Thoracic aorta (tissue), 2 donors: Measurements from ENCODE around the gene ACCS. TPM values are rescaled to one million over a fixed set of nuclear protein-coding genes. Genes with fewer than 3 reads are reported as not detected.
A peak's percentile ranks its signal among the peaks of the same experiment; 100 is the strongest.

Experiments used
- ATAC-seq: fragments of 150-250 bp; one replicate; pipeline ENCODE4 v1.8.0; 2017; ENCODE audit warnings: low read depth; ENCODE audit not compliant: insufficient number of reproducible peaks, low FRiP score
- DNase-seq: peaks from one replicate; pipeline ENCODE4 v3.0.0-alpha.2; 2020; ENCODE audit warnings: low spot score
- H3K27ac ChIP-seq, 2 donors: fragments of 200-600 bp; sonication (generic); 1 replicate in 1 of 2; 2 replicates in 1 of 2; pipeline ENCODE4 v1.5.1; 2016; ENCODE audit warnings: mild to moderate bottlenecking in 2 of 2, moderate library complexity in 2 of 2
- H3K27me3 ChIP-seq: fragments of 200-600 bp; sonication (generic); replicated peaks from 2 replicates; pipeline ENCODE4 v1.6.0; 2016; ENCODE audit warnings: mild to moderate bottlenecking; ENCODE audit not compliant: insufficient read depth
- H3K36me3 ChIP-seq: fragments of 200-600 bp; sonication (generic); one replicate; pipeline ENCODE4 v1.5.1; 2016
- H3K4me1 ChIP-seq, 2 donors: fragments of 200-600 bp; sonication (generic); 1 replicate in 1 of 2; 2 replicates in 1 of 2; pipeline versions ENCODE4 v1.5.1 to v1.6.0; 2016; ENCODE audit warnings: low read depth in 2 of 2, mild to moderate bottlenecking in 1 of 2; ENCODE audit not compliant: control insufficient read depth in 1 of 2
- H3K4me3 ChIP-seq: fragments of 200-600 bp; sonication (generic); 2 replicates; pipeline ENCODE4 v1.5.1; 2016; ENCODE audit warnings: mild to moderate bottlenecking
- H3K9me3 ChIP-seq: fragments of 200-600 bp; sonication (generic); 2 replicates; pipeline ENCODE4 v1.5.1; 2016
- CTCF ChIP-seq: fragments of 200-600 bp; sonication (generic); IDR thresholded peaks from one replicate; pipeline ENCODE4 v1.5.1; 2019; ENCODE audit warnings: antibody characterized with exemption
- total RNA-seq, 2 donors: library from RNA; depleted of rRNA; stranded (reverse); fragments of >200 nt; gene quantifications; one replicate each; pipeline versions ENCODE4 v1.1.0 to v1.2.3, GENCODE V29; 2016

ACCS gene
- total RNA-seq, 2 donors from 2014 or later: 32.3 to 32.6 TPM

DNA sequence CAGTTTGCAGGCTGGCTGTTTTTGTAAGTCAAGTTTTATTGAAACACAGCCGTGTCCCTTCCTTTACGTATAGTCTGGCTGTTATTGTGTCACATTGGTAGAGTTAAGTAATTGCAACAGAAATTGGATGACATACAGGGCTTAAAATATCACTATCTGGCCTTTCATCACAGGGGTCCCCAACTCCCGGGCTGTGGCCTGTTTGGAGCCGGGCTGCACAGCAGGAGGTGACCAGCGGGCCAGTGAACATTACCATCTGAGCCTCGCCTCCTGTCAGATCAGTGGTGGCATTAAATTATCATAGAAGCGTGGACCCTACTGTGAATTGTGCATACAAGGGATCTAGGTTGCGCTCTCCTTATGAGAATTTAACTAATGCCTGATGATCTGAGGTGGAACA, 61.1 kb downstream of the ACCS start:
- DNase-seq (no peak), ATAC-seq (no peak)
- TF ChIP-seq CTCF: no peak
- Histone ChIP-seq H3K36me3 (peaks cover 13% of the 10 kb centered on the region), H3K27me3 (no peaks in the 10 kb centered on the region), H3K9me3 (no peaks in the 10 kb centered on the region), H3K4me3 (no peak overlapping the region), H3K4me1 (peaks cover 3 to 19% of the 10 kb centered on the region in 2 donors), H3K27ac (no peak overlapping the region)

DNA sequence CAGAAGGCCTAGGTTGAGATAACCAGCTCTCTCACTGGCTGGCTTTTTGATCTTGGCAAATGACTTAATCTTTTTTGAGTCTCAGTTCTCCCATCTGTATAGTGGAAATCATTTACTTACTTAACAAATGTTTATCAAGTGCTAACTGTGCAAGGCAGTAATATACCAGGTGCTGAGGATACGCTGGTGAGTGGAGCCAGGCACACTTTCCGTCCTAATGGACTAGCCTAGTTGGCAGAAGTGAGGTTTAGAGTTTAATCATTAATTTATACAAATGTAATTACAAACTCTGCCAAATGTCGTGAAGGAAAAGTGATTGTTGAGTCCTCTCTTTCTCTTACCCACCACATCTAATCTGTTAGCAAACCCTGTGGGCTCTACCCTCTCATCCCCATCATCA, 62.7 kb downstream of the ACCS start:
- Histone ChIP-seq H3K27ac (no peak overlapping the region), H3K36me3 (peaks cover 13% of the 10 kb centered on the region), H3K27me3 (no peaks in the 10 kb centered on the region), H3K4me3 (no peak overlapping the region), H3K9me3 (no peaks in the 10 kb centered on the region), H3K4me1 (peaks cover 3 to 19% of the 10 kb centered on the region in 2 donors)
- ATAC-seq: no peak
- no peak for TF ChIP-seq CTCF
- DNase-seq: no peak

DNA sequence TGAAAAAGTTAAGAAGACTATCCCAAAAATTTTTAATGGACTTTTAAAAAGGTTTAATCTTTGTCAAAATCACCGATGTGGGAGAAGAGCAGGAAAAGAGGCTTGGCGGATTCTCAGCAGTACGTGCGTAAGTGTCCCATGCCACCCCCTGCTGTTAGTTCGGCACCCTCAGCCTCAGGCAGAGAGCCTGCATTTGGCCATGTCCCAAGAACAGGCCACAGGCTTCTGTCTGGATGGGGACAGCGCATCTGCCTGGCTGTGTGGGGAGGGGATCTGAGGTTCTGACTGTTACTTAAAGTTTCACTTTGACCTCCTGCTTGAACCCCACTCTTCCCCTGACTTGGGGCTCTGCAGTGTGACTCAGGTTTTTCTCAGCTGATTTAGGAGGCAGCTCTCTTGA, 64.7 kb downstream of the ACCS start:
- H3K36me3 ChIP-seq: peaks cover 10% of the 10 kb centered on the region
- no peaks in the 10 kb centered on the region for H3K27me3 ChIP-seq
- ATAC-seq (no peak), DNase-seq (no peak)
- H3K4me3 ChIP-seq: no peak overlapping the region
- peaks cover 0 to 8% of the 10 kb centered on the region in 2 donors for H3K4me1 ChIP-seq
- TF ChIP-seq CTCF: no peak
- H3K9me3 ChIP-seq: no peaks in the 10 kb centered on the region
- peak overlapping the region in 1 of 2 donors; percentile 36 for H3K27ac ChIP-seq

DNA sequence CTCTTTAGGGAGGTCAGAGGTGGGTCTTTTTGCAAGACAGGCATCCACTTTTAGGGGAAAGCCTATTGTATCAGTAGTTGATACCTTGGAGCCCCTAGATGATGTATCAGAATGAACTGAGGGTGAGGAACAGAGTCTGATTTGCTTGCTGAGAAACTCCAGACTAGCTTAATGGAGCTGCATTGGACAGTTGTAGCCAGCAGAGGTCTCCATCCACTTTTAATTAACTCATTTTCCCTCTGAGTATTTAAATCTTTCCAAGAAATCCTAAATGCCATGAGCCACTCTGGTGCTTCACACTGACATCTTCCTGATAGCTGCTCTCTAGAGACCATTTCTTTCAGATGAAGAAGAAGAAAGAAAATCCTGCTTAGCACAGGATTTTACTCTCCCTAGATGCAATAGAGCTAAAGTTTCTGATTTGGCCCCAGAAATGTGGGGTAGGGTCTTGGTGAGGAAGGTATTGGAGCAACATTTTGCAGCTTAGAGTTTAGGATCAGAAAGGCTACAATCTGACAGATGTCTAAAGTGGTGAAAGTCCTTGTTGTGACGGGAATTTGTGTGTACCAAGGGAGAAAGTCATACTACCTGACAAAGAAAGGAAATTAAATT, 67.4 kb downstream of the ACCS start:
- H3K4me3 ChIP-seq: no peak overlapping the region
- H3K27me3 ChIP-seq: no peaks in the 10 kb centered on the region
- DNase-seq: no peak
- no peaks in the 10 kb centered on the region for H3K36me3 ChIP-seq
- no peak for ATAC-seq
- no peaks in the 10 kb centered on the region for H3K9me3 ChIP-seq
- peak; percentile 53 for TF ChIP-seq CTCF
- peaks cover 8 to 24% of the 10 kb centered on the region in 2 donors for H3K4me1 ChIP-seq
- H3K27ac ChIP-seq: no peak overlapping the region

Other genes with a start within 250 kb of the ACCS start
- 10 to 100 TPM; 28.1 to 65.5 TPM for gene ALKBH3, start 185.4 kb upstream of the ACCS start, total RNA-seq
- 1,000 to 10,000 TPM; 1,114 to 1,404 TPM for gene C11orf96, start 123.6 kb upstream of the ACCS start, total RNA-seq
- not detected for gene ACCSL, start 18.3 kb upstream of the ACCS start, total RNA-seq
- 100 to 1,000 TPM in 1 of 2 donors, 10 to 100 TPM in 1; 64.4 to 102 TPM for gene EXT2, start 29.4 kb downstream of the ACCS start, total RNA-seq
- gene ALX4, start 243.9 kb downstream of the ACCS start, total RNA-seq: not detected